ENCODE results near the gene DYNC1I1. TPM values are rescaled to one million over a fixed set of nuclear protein-coding genes. Genes with fewer than 3 reads are reported as not detected.

DYNC1I1 gene
- polyA plus RNA-seq, 4 donors: 0.57 to 0.74 (median 0.64) TPM

GRCh38 chr7:95843286-95843685 lies 70.9 kb downstream of the DYNC1I1 start:
- DNase-seq (ENCODE audit: low read depth in 4 of 4, low spot score in 2 of 4): no peak

- DNase-seq (ENCODE audit: low read depth in 4 of 4, low spot score in 2 of 4): no peak
Measured at GRCh38 chr7:95845007-95845406, 72.7 kb downstream of the DYNC1I1 start.

- no peak for DNase-seq (ENCODE audit: low read depth in 4 of 4, low spot score in 2 of 4)
Measured at GRCh38 chr7:95847061-95847460, 74.7 kb downstream of the DYNC1I1 start.

GRCh38 chr7:95859429-95859828 lies 87.1 kb downstream of the DYNC1I1 start:
- DNase-seq (ENCODE audit: low read depth in 4 of 4, low spot score in 2 of 4): no peak

- DNase-seq (ENCODE audit: low read depth in 4 of 4, low spot score in 2 of 4): no peak
Measured at GRCh38 chr7:95861041-95861440, 88.7 kb downstream of the DYNC1I1 start.

GRCh38 chr7:95863623-95864022 lies 91.3 kb downstream of the DYNC1I1 start:
- no peak for DNase-seq (ENCODE audit: low read depth in 4 of 4, low spot score in 2 of 4)

- DNase-seq (ENCODE audit: low read depth in 4 of 4, low spot score in 2 of 4): no peak
Measured at GRCh38 chr7:95865716-95866371, 93.5 kb downstream of the DYNC1I1 start.

GRCh38 chr7:95867309-95867708 lies 95.0 kb downstream of the DYNC1I1 start:
- DNase-seq (ENCODE audit: low read depth in 4 of 4, low spot score in 2 of 4): no peak

- peak; percentile 36 to 62 (median 42) for DNase-seq (ENCODE audit: low read depth in 4 of 4, low spot score in 2 of 4)
Measured at GRCh38 chr7:95871075-95871848, 98.9 kb downstream of the DYNC1I1 start.

GRCh38 chr7:95871896-95872295 lies 99.5 kb downstream of the DYNC1I1 start:
- DNase-seq (ENCODE audit: low read depth in 4 of 4, low spot score in 2 of 4): no peak

- DNase-seq (ENCODE audit: low read depth in 4 of 4, low spot score in 2 of 4): no peak
Measured at GRCh38 chr7:95874129-95874528, 101.8 kb downstream of the DYNC1I1 start.

- DNase-seq (ENCODE audit: low read depth in 4 of 4, low spot score in 2 of 4): no peak
Measured at GRCh38 chr7:95874541-95875265, 102.3 kb downstream of the DYNC1I1 start.

- DNase-seq (ENCODE audit: low read depth in 4 of 4, low spot score in 2 of 4): no peak
Measured at GRCh38 chr7:95875519-95875918, 103.2 kb downstream of the DYNC1I1 start.

- no peak for DNase-seq (ENCODE audit: low read depth in 4 of 4, low spot score in 2 of 4)
Measured at GRCh38 chr7:95878677-95879076, 106.3 kb downstream of the DYNC1I1 start.

GRCh38 chr7:95881597-95881996 lies 109.2 kb downstream of the DYNC1I1 start:
- no peak for DNase-seq (ENCODE audit: low read depth in 4 of 4, low spot score in 2 of 4)

- no peak for DNase-seq (ENCODE audit: low read depth in 4 of 4, low spot score in 2 of 4)
Measured at GRCh38 chr7:95883217-95883616, 110.9 kb downstream of the DYNC1I1 start.

GRCh38 chr7:95886501-95887090 lies 114.2 kb downstream of the DYNC1I1 start:
- DNase-seq (ENCODE audit: low read depth in 4 of 4, low spot score in 2 of 4): no peak

GRCh38 chr7:95893484-95893883 lies 121.1 kb downstream of the DYNC1I1 start:
- no peak for DNase-seq (ENCODE audit: low read depth in 4 of 4, low spot score in 2 of 4)

GRCh38 chr7:95897557-95898251 lies 125.3 kb downstream of the DYNC1I1 start:
- DNase-seq (ENCODE audit: low read depth in 4 of 4, low spot score in 2 of 4): no peak

GRCh38 chr7:95899919-95900513 lies 127.7 kb downstream of the DYNC1I1 start:
- no peak for DNase-seq (ENCODE audit: low read depth in 4 of 4, low spot score in 2 of 4)
